ENCODE measurements around the gene RFK.
"Not testable (repeated sequence)": the region's sequence is repeated elsewhere in the genome, so short reads cannot be mapped to it uniquely, and the experiment has no call there.

Gene RFK
- total RNA-seq, result 16.5 to 28.7 (median 18.3) reads per million in 4 experiments

DNA sequence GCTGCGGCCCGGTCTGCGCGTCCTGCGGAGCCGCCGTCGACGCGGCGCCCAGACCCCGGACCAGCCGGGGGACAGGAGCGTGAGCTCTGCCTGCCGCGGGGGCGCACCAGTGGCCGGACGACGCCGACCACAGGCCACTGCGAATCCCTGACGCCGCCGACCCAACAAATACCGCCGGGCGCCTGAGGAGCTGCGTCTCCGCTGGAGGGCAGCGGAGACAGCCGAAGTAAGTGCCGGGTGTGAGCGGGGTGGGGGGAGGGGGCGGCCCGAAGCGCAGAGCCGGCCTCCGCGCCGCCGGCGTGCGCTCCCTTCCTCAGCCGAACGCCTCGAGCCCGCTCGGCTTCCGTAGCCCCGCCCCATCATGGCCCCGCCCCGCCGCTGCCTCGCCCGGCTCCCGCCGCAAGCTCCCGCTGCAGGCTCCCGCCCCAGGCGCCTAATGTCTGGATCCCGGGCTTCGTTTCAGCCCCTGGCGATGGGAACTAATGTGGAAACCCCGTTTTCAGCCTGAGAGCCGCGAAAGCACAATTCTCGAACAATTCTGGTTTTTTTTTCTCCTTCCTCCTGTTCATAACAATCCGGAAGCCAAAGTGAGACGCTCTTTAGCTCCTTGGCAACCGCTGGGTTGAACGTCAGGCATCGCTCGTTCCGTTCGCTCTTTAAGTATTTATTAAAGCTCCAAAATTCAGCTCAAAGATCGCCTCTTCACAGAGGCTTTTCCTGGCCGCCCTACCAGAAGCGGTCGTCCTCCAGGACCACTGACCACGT is at the start of gene RFK:
Gene RFK (minus strand): TSS at position 232 of the 765 bp plus-strand sequence. CDS start 255 bp downstream, outside the sequence.
- DNase-seq, result peak; percentile 86

DNA sequence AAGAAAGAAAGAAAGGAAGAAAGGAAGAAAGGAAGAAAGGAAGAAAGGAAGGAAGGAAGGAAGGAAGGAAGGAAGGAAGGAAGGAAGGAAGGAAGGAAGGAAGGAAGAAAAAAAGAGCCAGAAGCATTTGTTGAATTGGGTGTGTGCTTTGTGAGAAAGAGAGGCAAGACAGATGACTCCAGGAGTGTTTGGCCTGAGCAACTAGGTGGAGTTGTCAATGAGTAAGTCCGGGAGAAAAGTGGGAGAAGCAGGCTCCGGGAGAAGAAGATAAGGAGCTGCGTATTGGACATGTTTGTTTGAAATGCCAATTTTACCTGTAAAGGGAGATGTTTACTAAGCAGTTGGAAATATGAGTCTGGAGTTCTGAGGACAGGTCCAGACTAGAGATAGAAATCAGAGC is 49.7 kb upstream of the RFK start:
- no peak for DNase-seq

DNA sequence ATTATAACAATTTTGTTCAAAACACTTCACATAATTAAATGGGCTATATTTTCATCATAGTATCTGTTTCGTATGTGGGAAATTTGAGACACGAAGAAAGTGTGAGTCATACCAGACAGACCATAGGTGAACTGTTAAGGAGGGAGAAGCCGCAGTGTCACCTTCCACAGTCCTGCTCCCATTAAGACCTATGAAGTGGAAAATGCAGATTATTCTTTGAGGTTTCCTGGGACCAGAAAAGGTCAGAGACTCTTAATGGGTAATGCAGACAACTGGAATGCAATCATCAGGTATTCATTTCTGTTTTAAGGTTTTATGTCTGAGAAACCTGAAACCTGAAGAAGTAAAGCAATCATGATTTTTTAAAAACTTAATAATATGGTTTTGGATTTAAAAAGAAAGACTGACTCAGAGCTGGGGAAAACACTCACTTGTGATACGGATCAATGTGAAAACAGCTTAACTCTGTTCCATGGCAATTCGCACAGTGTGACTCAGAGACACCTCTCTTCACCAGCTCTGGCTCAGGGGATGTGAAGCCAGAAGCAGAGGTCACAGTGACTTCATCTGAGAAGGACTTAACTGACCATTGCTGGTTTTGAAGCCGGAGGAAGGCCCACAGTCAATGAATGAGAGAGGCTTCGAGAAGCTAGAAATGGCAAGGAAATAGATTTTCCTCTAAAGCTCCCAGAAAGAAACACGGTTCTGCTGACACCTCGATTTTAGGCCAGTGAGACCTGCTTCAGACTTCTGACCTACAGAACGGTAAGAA is 47.5 kb upstream of the RFK start:
- no peak for DNase-seq

DNA sequence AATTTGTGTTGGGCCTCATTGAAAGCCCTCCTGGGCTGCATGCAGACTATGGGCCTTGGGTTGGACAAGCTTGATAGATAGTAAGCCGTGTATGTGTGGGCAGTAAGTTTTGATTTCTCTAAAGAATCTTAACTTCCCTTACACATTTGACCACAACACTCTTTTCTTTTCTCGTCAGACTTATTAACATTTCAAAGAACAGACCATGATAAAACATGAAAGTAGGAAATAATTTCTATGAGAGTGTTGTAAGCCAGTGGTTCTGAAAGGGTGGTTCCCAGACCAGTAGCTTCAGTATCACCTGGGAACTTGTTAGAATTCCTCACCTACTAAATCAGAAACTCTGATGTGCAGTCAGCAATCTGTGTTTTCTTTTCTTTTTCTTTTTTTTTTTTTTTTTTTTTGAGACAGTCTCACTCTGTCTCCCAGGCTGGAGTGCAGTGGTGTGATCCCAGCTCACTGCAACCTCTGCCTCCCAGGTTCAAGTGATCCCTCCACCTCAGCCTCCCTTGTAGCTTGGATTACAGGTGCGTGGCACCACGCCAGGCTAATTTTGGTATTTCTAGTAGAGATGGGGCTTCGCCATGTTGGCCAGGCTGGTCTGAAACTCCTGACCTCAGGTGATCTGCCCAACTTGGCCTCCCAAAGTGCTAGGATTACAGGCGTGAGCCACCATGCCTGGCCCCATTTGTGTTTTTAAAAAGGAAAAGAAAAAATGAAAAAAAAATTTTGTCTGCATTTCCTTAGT is 44.8 kb upstream of the RFK start:
- no peak for DNase-seq

GRCh38 chr9:76437017-76437699 is 42.9 kb upstream of the RFK start:
- DNase-seq, result not testable (repeated sequence)

GRCh38 chr9:76434897-76435296 is 40.7 kb upstream of the RFK start:
- not testable (repeated sequence) for DNase-seq

DNA sequence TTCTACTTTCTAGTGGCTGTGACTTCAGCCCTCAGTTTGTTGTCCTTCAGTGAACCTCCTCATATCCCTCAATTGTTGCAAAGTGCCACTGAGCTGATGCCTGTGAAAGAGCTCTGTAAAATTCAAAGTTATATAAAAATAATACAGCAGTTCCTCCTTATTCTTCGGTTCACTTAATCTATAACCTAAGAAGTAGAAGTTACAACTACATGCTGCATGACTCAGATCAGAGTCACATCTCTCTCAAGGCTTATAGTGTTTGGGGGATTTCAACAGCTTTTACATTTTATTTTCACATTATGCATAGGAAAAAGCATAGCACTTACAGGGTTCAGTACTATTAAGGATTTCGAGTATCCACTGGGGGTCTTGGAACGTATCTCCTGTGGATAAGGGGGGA is 39.6 kb upstream of the RFK start:
- no peak for DNase-seq

GRCh38 chr9:76433406-76433805 is 39.2 kb upstream of the RFK start:
- no peak for DNase-seq

- DNase-seq, result no peak
Measured at GRCh38 chr9:76431601-76432000, 37.4 kb upstream of the RFK start.

GRCh38 chr9:76426807-76427419 is 32.7 kb upstream of the RFK start:
- DNase-seq, result no peak

DNA sequence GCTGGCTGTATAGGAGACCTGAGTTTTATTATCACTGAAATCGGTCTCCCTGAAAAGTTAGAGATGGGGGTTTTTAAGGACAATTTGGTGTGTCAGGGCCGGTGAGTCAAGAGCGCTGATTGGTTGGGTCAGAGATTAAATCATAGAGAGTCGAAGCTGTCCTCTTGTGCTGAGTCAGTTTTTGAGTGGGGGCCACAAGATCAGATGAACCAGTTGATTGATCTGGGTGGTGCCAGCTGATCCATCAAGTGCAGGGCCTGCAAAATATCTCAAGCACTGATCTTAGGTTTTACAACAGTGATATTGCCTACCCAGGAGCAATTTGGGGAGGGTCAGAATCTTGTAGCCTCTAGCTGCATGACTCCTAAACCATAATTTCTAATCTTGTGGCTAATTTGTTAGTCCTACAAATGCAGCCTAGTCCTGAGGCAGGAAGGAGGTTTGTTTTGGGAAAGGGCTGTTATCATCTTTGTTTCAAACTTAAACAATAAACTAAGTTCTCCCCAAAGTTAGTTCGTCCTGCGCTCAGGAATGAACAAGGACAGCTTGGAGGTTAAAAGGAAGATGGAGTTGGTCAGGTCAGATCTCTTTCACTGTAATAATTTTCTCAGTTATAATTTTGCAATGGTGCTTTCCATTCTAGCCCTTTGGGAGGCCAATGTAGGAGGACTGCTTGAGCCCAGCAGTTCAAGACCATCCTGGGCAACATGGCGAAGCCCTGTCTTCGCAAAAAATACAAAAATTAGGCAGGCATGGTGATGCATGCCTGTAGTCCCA is 31.6 kb upstream of the RFK start:
- no peak for DNase-seq

- no peak for DNase-seq
Measured at GRCh38 chr9:76424491-76424890, 30.3 kb upstream of the RFK start.

- no peak for DNase-seq
Measured at GRCh38 chr9:76423216-76424177, 29.3 kb upstream of the RFK start.

GRCh38 chr9:76419782-76420380 is 25.7 kb upstream of the RFK start:
- no peak for DNase-seq

GRCh38 chr9:76417394-76417793 is 23.2 kb upstream of the RFK start:
- DNase-seq, result no peak

- no peak for DNase-seq
Measured at GRCh38 chr9:76415731-76416130, 21.5 kb upstream of the RFK start.

GRCh38 chr9:76415154-76415553 is 20.9 kb upstream of the RFK start:
- no peak for DNase-seq

- no peak for DNase-seq
Measured at GRCh38 chr9:76414661-76415060, 20.4 kb upstream of the RFK start.

DNA sequence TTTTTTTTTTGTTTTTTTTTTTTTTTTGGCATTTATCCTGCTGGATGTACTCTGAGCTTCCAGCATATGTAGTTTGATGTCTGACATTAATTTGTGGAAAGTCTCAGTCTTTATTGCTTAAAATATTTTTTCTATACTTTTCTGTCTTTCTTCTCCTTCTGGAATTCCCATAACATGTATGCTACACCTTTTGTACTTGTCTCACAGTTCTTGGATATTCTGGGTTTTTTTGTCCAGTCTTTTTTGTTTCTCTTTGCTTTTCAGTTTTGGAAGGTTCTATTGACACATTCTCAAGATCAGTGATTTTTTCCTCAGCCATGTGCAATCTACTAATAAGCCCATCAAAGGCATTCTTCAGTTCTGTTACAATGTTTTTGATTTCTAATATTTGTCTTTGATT is 19.4 kb upstream of the RFK start:
- no peak for DNase-seq

GRCh38 chr9:76412638-76413037 is 18.4 kb upstream of the RFK start:
- DNase-seq, result no peak
